Measurements from ENCODE around the gene SF3B6.

DNA sequence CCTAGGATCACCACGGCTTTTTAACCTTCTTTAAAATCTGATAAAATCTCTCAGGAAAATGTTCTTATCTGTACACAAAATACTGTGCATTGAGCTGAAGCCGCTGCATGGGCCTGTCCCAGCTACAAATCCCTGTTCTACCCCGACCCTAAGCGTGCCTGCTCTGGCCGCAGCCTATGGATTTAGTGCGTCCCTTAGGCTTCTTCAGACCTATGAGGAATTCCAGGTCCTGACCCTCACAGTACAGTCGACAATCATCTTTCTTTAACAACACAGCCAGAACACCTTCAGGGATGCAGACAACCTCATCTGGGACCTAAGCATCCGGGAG lies 28.5 kb downstream of the SF3B6 start:
- TF ChIP-seq, protein P1, sequence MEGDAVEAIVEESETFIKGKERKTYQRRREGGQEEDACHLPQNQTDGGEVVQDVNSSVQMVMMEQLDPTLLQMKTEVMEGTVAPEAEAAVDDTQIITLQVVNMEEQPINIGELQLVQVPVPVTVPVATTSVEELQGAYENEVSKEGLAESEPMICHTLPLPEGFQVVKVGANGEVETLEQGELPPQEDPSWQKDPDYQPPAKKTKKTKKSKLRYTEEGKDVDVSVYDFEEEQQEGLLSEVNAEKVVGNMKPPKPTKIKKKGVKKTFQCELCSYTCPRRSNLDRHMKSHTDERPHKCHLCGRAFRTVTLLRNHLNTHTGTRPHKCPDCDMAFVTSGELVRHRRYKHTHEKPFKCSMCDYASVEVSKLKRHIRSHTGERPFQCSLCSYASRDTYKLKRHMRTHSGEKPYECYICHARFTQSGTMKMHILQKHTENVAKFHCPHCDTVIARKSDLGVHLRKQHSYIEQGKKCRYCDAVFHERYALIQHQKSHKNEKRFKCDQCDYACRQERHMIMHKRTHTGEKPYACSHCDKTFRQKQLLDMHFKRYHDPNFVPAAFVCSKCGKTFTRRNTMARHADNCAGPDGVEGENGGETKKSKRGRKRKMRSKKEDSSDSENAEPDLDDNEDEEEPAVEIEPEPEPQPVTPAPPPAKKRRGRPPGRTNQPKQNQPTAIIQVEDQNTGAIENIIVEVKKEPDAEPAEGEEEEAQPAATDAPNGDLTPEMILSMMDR (IDR thresholded peaks at IDR 0.05), result no peak
- no peak for TF ChIP-seq POLR2AphosphoS5 (IDR thresholded peaks at IDR 0.05)
